Measurements from ENCODE around the gene CACNA1B. TPM values are rescaled to one million over a fixed set of nuclear protein-coding genes. Genes with fewer than 3 reads are reported as not detected.

The CACNA1B gene
- total and polyA plus RNA-seq, 10 donors: under 0.01 to 0.09 (median 0.04) TPM; not detected in 4

- no peaks in the 10 kb centered on the region for H3K36me3 ChIP-seq
- no peak overlapping the region for H3K27ac ChIP-seq
- no peaks in the 10 kb centered on the region for H3K9me3 ChIP-seq
- no peaks in the 10 kb centered on the region for H3K4me1 ChIP-seq
- H3K27me3 ChIP-seq (replicated peaks in 1 of 7): peaks cover 0 to 50% (median 0%) of the 10 kb centered on the region in 7 donors
- DNase-seq: peak; percentile 58
- no peak overlapping the region for H3K4me3 ChIP-seq
- peak in 1 of 3 donors; percentile 25 for TF ChIP-seq POLR2AphosphoS5 (IDR thresholded peaks at IDR 0.05)
- TF ChIP-seq POLR2A (IDR thresholded peaks at IDR 0.05): no peak
- intact Hi-C loops (cut with DNase I; ENCODE audit: low total_unique reads): no loop called here
- WGBS, 5 donors: 74 to 89% (median 83%) methylated on average over 25 of the region's 25 CpGs
Observed at GRCh38 chr9:138119202-138120027, 241.8 kb downstream of the CACNA1B start.

- no peaks in the 10 kb centered on the region for H3K4me1 ChIP-seq
- no peak for TF ChIP-seq CTCF (IDR thresholded peaks at IDR 0.05 in 8 of 11, conservative IDR thresholded peaks at IDR 0.05 in 3 of 11)
- TF ChIP-seq POLR2A (IDR thresholded peaks at IDR 0.05): no peak
- no peak for TF ChIP-seq POLR2AphosphoS5 (IDR thresholded peaks at IDR 0.05)
- H3K27ac ChIP-seq: no peak overlapping the region
- H3K27me3 ChIP-seq (replicated peaks in 1 of 7): peaks cover 0 to 50% (median 0%) of the 10 kb centered on the region in 7 donors
- WGBS, 5 donors: 87 to 94% (median 91%) methylated on average over 11 to 23 of the region's 23 CpGs
- no peak overlapping the region for H3K4me3 ChIP-seq
- no peaks in the 10 kb centered on the region for H3K36me3 ChIP-seq
- intact Hi-C loops (cut with DNase I; ENCODE audit: low total_unique reads): no loop called here
- DNase-seq: no peak
- no peaks in the 10 kb centered on the region for H3K9me3 ChIP-seq
Observed at GRCh38 chr9:138120072-138120471, 242.5 kb downstream of the CACNA1B start.

GRCh38 chr9:138120511-138121437 is 243.2 kb downstream of the CACNA1B start:
- WGBS, 5 donors: 83 to 94% (median 91%) methylated on average over 32 to 36 of the region's 36 CpGs
- H3K36me3 ChIP-seq: no peaks in the 10 kb centered on the region
- no peaks in the 10 kb centered on the region for H3K4me1 ChIP-seq
- no peaks in the 10 kb centered on the region for H3K9me3 ChIP-seq
- no peak for DNase-seq
- TF ChIP-seq CTCF (IDR thresholded peaks at IDR 0.05 in 8 of 11, conservative IDR thresholded peaks at IDR 0.05 in 3 of 11) (no peak), POLR2AphosphoS5 (IDR thresholded peaks at IDR 0.05) (no peak), POLR2A (IDR thresholded peaks at IDR 0.05) (no peak)
- H3K4me3 ChIP-seq: no peak overlapping the region
- H3K27me3 ChIP-seq (replicated peaks in 1 of 7): peaks cover 0 to 43% (median 0%) of the 10 kb centered on the region in 7 donors
- no peak overlapping the region for H3K27ac ChIP-seq
- intact Hi-C loops (cut with DNase I; ENCODE audit: low total_unique reads): no loop called here

- DNase-seq: no peak
- no peak for TF ChIP-seq POLR2AphosphoS5 (IDR thresholded peaks at IDR 0.05)
- no peak for TF ChIP-seq CTCF (IDR thresholded peaks at IDR 0.05 in 8 of 11, conservative IDR thresholded peaks at IDR 0.05 in 3 of 11)
Observed at GRCh38 chr9:138121438-138122050, 244.0 kb downstream of the CACNA1B start.

More at GRCh38 chr9:138121438-138122050, 244.0 kb downstream of the CACNA1B start:
- Histone ChIP-seq H3K4me3 (no peak overlapping the region), H3K27ac (no peak overlapping the region), H3K27me3 (replicated peaks in 1 of 7) (peaks cover 0 to 35% (median 0%) of the 10 kb centered on the region in 7 donors), H3K36me3 (no peaks in the 10 kb centered on the region), H3K4me1 (no peaks in the 10 kb centered on the region), H3K9me3 (no peaks in the 10 kb centered on the region)
- WGBS, 5 donors: 90 to 95% (median 91%) methylated on average over 30 to 32 of the region's 32 CpGs
- intact Hi-C loops (cut with DNase I; ENCODE audit: low total_unique reads): no loop called here

Data from spleen (tissue), 11 donors.